MCF 10A (cell line): Measurements from ENCODE around the gene SERPINC1. TPM values are rescaled to one million over a fixed set of nuclear protein-coding genes. Genes with fewer than 3 reads are reported as not detected.
A peak's percentile ranks its signal among the peaks of the same experiment; 100 is the strongest.

Experiments
- BruUV-seq: library from RNA; stranded (reverse); fragments of 400-500 nt; replicated peaks from 2 replicates; lab custom pipeline; 2021; lab: Mats Ljungman, UMichigan
- CTCF ChIA-PET: fragments of 300-600 bp; sonication (Branson Sonifier 250); formaldehyde crosslinking; extraction: SDS; loops from one replicate; lab custom pipeline; 2021; ENCODE audit warnings: antibody characterized with exemption, inconsistent platforms; lab: Yijun Ruan, JAX
- POLR2A ChIA-PET: fragments of 300-600, 350-650 bp; sonication (Branson Sonifier 250); formaldehyde crosslinking; extraction: SDS; loops from one replicate; lab custom pipeline; 2020; ENCODE audit warnings: antibody characterized with exemption, inconsistent platforms; lab: Yijun Ruan, JAX
- DNase-seq: peaks from one replicate; pipeline ENCODE4 v3.0.0-alpha.2; 2018; ENCODE audit not compliant: unreplicated experiment
- H3K27ac Mint-ChIP-seq: one replicate; pipeline ENCODE4 v1.8.0; 2022; ENCODE audit warnings: mild to moderate bottlenecking, low read depth, mixed read lengths; ENCODE audit not compliant: unreplicated experiment
- H3K27me3 Mint-ChIP-seq: one replicate; pipeline ENCODE4 v1.8.0; 2022; ENCODE audit warnings: mixed read lengths; ENCODE audit not compliant: insufficient read depth, unreplicated experiment
- H3K36me3 Mint-ChIP-seq: one replicate; pipeline ENCODE4 v1.8.0; 2022; ENCODE audit warnings: mild to moderate bottlenecking, moderate library complexity, mixed read lengths; ENCODE audit not compliant: insufficient read depth, unreplicated experiment
- H3K4me1 Mint-ChIP-seq: one replicate; pipeline ENCODE4 v1.8.0; 2022; ENCODE audit warnings: mixed read lengths; ENCODE audit not compliant: insufficient read depth, unreplicated experiment
- H3K4me3 Mint-ChIP-seq: one replicate; pipeline ENCODE4 v1.8.0; 2022; ENCODE audit warnings: mild to moderate bottlenecking, moderate library complexity, mixed read lengths; ENCODE audit not compliant: unreplicated experiment
- H3K9me3 Mint-ChIP-seq: one replicate; pipeline ENCODE4 v1.8.0; 2022; ENCODE audit warnings: mixed read lengths; ENCODE audit not compliant: unreplicated experiment
- CTCF ChIP-seq: fragments of 200-600 bp; IDR thresholded peaks from one replicate; pipeline ENCODE4 v1.8.0; 2022; ENCODE audit warnings: antibody characterized with exemption, mild to moderate bottlenecking; ENCODE audit not compliant: unreplicated experiment
- intact Hi-C: fragments of 100-400 bp; cut with micrococcal nuclease; formaldehyde crosslinking; loops from 2 replicates; pipeline ENCODE4 v1.14.1; 2022
- total RNA-seq: library from RNA; stranded (reverse); gene quantifications from 2 replicates; pipeline ENCODE4 v1.2.3, GENCODE V29; 2022

The SERPINC1 gene
- total RNA-seq, 1 experiment from 2014 or later = not detected

DNA sequence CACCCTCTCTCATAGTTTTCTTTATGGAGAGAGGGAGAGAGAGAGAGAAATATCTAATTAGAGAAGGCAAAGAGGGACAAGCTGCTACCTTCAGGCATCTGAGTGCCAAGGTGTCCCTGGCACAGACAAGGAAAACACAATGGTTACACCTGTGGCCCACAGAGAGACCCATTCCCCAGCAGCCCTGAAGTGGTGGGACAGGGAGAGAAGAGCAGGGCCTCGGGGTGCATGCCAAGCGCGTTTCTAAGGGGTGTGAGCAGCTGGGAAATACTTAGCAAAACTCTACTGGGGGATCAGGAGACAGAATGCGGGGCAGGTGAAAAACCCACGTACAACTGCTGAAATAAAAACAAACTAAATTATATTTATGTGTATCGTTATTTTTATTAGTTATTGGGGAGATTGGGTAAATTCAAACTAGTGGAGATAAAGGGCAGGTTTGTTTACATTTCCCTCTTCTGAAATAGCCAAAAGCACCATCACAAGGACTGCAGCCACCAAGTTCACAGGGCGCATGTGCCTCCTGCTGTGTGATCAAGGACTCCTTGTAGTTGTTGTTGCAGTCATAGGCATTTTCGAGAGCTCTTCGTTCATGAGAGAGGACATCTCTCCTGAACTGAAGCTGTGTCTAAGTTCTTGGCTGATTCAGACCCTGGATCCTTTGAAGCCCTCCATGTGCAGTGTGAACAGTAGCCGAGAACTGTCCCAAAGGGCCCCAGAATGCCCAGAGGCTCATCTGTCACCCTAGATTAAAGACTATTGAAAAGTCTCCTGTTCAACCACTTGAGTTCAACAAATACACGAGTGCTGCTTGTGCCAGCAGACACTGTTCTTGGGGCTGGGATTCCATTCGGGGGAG is 737 bp upstream of the SERPINC1 start:
- intact Hi-C loops = no loop called here
- no peak for TF ChIP-seq CTCF
- H3K27me3 Mint-ChIP-seq = no peaks in the 10 kb centered on the region
- DNase-seq = no peak
- H3K36me3 Mint-ChIP-seq = no peaks in the 10 kb centered on the region
- no peaks in the 10 kb centered on the region for H3K4me1 Mint-ChIP-seq
- no TSS peak for BruUV-seq
- POLR2A ChIA-PET = no interaction called here
- H3K9me3 Mint-ChIP-seq = no peaks in the 10 kb centered on the region
- CTCF ChIA-PET = interaction anchor here (0.6 to 1.1 kb wide), 5 partner anchors 9 to 1101 kb away, joined by 3 to 4 read pairs (median 3); no protein-coding TSS in a partner anchor
- no peak overlapping the region for H3K4me3 Mint-ChIP-seq
- H3K27ac Mint-ChIP-seq = no peak overlapping the region

DNA sequence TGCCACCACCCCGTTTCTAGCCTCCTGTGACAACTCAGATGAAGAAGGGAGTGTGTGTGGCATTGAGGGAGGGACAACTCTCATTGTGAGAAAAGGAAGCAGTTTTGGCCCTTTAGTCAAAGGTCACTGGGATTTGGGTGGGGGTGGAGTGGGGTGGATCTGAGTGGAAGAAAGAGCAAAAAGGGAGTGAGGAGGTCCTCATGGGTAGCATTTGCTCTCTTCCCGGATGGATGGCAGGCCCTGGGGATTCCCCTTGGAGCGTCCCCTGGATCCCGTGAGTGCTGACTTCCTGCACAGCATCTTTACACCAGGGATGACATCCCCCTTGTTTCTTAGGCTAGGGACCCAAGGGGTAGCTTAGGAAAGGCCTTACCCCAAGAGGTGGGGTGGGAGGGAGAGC is 460 bp downstream of the SERPINC1 start:
- TF ChIP-seq CTCF = no peak
- intact Hi-C loops = no loop called here
- Mint-ChIP-seq H3K4me3 (no peak overlapping the region), H3K36me3 (no peaks in the 10 kb centered on the region), H3K9me3 (no peaks in the 10 kb centered on the region), H3K27me3 (no peaks in the 10 kb centered on the region), H3K27ac (no peak overlapping the region), H3K4me1 (no peaks in the 10 kb centered on the region)
- no peak for DNase-seq
- POLR2A ChIA-PET = interaction anchor here (0.7 to 1.5 kb wide), 3 partner anchors 9 to 75 kb away, joined by 3 to 4 read pairs (median 3); partner anchors contain the start of genes GAS5 and ZBTB37
- CTCF ChIA-PET = interaction anchor here (0.5 kb wide), 1 partner anchor 431 kb away, joined by 3 read pairs; no protein-coding TSS in a partner anchor
- BruUV-seq = no TSS peak

DNA sequence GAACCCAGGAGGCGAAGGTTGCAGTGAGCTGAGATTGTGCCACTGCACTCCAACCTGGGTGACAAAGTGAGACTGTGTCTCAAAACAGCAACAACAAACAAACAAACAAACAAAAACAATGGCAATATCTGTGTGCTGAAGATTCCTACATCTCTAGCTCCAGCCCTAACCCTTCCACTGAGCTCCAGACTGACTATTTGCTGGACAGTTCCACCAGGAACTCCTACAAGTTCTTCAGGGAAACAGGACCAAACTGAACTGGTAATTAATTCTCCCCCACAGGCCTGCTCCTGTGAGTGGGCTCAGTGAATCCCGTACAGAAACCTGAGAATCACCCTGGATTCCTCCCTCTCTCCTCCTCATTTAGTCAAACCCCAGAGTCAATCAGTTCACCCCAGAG is 1.5 kb downstream of the SERPINC1 start:
- Mint-ChIP-seq H3K27me3 (no peaks in the 10 kb centered on the region), H3K36me3 (no peaks in the 10 kb centered on the region), H3K4me3 (no peak overlapping the region), H3K27ac (no peak overlapping the region), H3K9me3 (no peaks in the 10 kb centered on the region), H3K4me1 (no peaks in the 10 kb centered on the region)
- intact Hi-C loops = no loop called here
- POLR2A ChIA-PET = interaction anchor here (0.7 to 1.2 kb wide), 2 partner anchors 76 to 107 kb away, joined by 3 to 5 read pairs; no protein-coding TSS in a partner anchor
- BruUV-seq = no TSS peak
- TF ChIP-seq CTCF = no peak
- CTCF ChIA-PET = interaction anchor here (0.5 to 1.6 kb wide), 10 partner anchors 10 to 1085 kb away, joined by 3 to 5 read pairs (median 4); no protein-coding TSS in a partner anchor
- DNase-seq = no peak

GRCh38 chr1:173914366-173914871 is 2.7 kb downstream of the SERPINC1 start:
- no peak overlapping the region for H3K4me3 Mint-ChIP-seq
- H3K4me1 Mint-ChIP-seq = no peaks in the 10 kb centered on the region
- no peaks in the 10 kb centered on the region for H3K9me3 Mint-ChIP-seq
- peak; percentile 78 for TF ChIP-seq CTCF
- DNase-seq = peak; percentile 79
- H3K27me3 Mint-ChIP-seq = no peaks in the 10 kb centered on the region
- no peaks in the 10 kb centered on the region for H3K36me3 Mint-ChIP-seq
- ChIA-PET CTCF (interaction anchor here (0.6 to 1.6 kb wide), 8 partner anchors 12 to 494 kb away, joined by 3 to 5 read pairs (median 4); no protein-coding TSS in a partner anchor), POLR2A (interaction anchor here (1.7 kb wide), 1 partner anchor 45 kb away, joined by 3 read pairs; no protein-coding TSS in a partner anchor)
- no peak overlapping the region for H3K27ac Mint-ChIP-seq
- BruUV-seq = no TSS peak
- intact Hi-C loops = no loop called here
